ENCODE results near the gene BRMS1. TPM values are rescaled to one million over a fixed set of nuclear protein-coding genes. Genes with fewer than 3 reads are reported as not detected.

Gene BRMS1
- total RNA-seq, 1 donor from 2014 or later: 32.1 TPM

GRCh38 chr11:66341502-66342126 lies 3.3 kb downstream of the BRMS1 start:
- peaks cover 35% of the 10 kb centered on the region for H3K36me3 ChIP-seq
- no peaks in the 10 kb centered on the region for H3K9me3 ChIP-seq
- intact Hi-C loops (cut with DNase I): no loop called here
- ATAC-seq (no peak), DNase-seq (peak; percentile 46)
- TF ChIP-seq CTCF (IDR thresholded peaks at IDR 0.05): no peak
- H3K4me1 ChIP-seq: peaks cover 29% of the 10 kb centered on the region
- no peak overlapping the region for H3K27ac ChIP-seq
- no peak overlapping the region for H3K4me3 ChIP-seq
- no peaks in the 10 kb centered on the region for H3K27me3 ChIP-seq

- Histone ChIP-seq H3K9me3 (no peaks in the 10 kb centered on the region), H3K27me3 (no peaks in the 10 kb centered on the region), H3K27ac (no peak overlapping the region), H3K4me3 (no peak overlapping the region), H3K4me1 (peaks cover 30% of the 10 kb centered on the region), H3K36me3 (peaks cover 35% of the 10 kb centered on the region)
- intact Hi-C loops (cut with DNase I): no loop called here
- DNase-seq (peak; percentile 57), ATAC-seq (no peak)
- no peak for TF ChIP-seq CTCF (IDR thresholded peaks at IDR 0.05)
These were observed 4.1 kb downstream of the BRMS1 start for GRCh38 chr11:66340596-66341501.

GRCh38 chr11:66339686-66340483 lies 5.0 kb downstream of the BRMS1 start:
- H3K36me3 ChIP-seq: peaks cover 35% of the 10 kb centered on the region
- no peaks in the 10 kb centered on the region for H3K9me3 ChIP-seq
- DNase-seq (peak; percentile 48), ATAC-seq (no peak)
- TF ChIP-seq CTCF (IDR thresholded peaks at IDR 0.05): no peak
- H3K4me3 ChIP-seq: no peak overlapping the region
- no peak overlapping the region for H3K27ac ChIP-seq
- intact Hi-C loops (cut with DNase I): no loop called here
- no peaks in the 10 kb centered on the region for H3K27me3 ChIP-seq
- H3K4me1 ChIP-seq: peaks cover 31% of the 10 kb centered on the region

DNA sequence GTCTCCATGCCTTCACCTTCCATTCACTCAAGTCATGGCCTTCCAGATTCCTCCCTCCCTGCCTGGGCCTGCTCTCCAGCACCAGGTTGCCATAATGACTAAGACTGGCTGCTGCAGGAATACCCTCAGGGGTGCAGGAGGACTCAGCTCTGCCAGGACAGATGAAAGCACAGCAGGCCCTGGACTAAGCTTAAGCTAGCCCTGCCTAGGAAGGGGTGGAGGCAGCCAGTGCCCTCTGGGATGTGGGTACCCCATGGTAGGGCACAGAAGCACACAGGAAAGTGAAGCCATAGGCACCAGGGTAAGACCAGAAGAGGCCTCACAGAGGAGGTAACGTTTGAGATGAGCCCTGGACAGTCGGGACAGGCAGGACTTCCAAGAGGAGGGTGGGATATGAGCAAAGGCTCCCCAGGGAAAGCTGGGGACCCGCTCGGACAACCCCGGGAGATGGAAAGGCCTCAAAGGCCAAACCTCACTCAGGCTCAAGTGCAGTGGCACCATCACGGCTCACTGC lies 5.7 kb downstream of the BRMS1 start:
- Histone ChIP-seq H3K27ac (no peak overlapping the region), H3K9me3 (no peaks in the 10 kb centered on the region), H3K4me1 (peaks cover 34% of the 10 kb centered on the region), H3K36me3 (peaks cover 35% of the 10 kb centered on the region), H3K27me3 (no peaks in the 10 kb centered on the region), H3K4me3 (no peak overlapping the region)
- intact Hi-C loops (cut with DNase I): no loop called here
- no peak for ATAC-seq
- peak; percentile 39 for DNase-seq
- no peak for TF ChIP-seq CTCF (IDR thresholded peaks at IDR 0.05)

Data from upper lobe of right lung (tissue), 1 donor.